GM10847 (cell line): ENCODE results near the gene SRRM2.

Experiments used
- POLR2A ChIP-seq: IDR thresholded peaks from 2 replicates; pipeline ENCODE4 v1.6.1; 2011; ENCODE audit not compliant: insufficient read length; ENCODE audit errors: extremely low read depth

SRRM2 gene

DNA sequence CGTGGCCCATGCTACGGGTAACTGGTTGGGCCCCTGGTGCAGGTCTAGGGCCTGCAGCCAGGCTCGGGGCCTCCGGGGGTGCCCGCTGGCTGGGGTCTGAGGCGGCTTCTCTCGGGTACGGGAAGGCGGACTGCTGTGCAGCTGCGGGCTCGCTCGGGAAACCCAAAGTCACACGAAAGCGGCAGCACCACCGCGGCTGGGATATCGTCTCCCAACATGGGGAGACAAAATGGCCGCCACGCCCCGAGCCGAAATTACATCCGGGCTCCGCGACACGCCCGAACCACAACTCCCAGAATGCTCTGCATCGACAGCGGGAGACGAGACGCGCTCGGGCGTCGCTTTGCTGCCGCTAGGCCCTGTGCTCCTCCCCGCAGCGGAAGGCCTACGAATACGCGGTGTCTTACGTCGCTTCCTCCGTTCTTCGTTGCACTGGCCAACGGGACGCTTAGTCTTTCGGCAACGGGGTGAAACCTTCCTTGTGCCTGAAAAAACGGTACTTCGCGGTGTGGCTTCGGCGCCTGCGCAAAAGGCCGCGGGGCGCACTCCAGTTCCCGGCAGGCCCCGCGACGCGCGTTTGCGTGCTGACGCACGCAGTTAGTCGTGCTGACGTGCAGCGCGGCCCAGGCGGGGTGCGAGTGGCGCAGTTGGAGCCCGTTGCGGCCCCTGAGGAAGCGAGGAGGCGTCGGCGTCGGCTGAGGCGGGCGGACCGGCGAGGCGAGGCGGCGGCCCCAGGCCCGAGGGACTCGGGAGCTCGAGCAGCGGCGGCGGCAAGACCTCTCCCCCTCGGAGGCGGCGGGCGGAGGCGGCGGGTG lies at the start of gene SRRM2:
Gene SRRM2, plus strand, starts transcription at position 604 of the 815 bp plus-strand sequence. CDS start 3,727 bp downstream, outside the sequence.
- TF ChIP-seq POLR2A, result peak; percentile 86

DNA sequence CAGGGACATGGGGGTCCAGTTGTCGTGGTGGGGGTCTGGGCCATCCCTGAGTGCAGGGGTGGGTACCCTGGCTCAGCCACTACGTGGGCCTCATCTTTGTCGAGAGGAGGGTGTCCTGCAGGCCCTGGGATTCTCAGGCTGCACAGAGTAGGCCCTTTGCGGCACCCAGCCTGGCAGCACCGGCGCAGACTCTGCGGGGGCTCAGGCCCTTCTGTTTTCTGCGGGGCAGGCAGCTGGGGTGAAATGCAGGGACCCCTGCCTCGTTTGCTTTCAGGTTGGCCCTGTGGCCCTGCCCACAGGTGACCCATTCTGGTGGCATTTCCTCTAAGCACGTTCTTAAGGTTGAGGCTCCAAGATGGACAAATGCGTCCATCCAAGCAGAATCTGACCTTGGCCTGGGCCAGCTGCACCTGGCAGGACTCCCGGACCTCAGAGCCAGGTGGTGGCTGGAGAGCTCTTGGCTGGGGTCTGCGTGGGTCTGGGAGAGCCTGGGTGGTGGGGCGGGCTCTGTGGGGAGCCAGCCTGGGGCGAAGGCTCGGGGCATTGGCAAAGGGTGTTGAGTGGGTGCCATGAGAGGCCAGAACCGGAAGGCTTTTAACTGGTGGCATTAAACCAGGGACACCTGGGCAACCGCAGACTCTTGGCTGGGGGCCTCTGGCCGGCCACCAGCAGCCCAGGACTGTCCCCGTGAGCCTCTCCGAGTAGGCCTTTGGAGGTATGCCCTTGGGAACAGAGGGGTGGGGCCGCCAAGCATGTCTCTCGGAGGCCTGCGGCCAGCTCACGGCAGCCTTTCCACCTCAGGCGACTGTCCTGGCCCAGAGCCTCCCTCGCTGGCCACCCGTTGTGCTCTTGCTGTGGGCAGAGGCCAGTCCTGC lies 49.3 kb upstream of the SRRM2 start:
- no peak for TF ChIP-seq POLR2A

GRCh38 chr16:2704166-2704982 lies 48.1 kb upstream of the SRRM2 start:
- no peak for TF ChIP-seq POLR2A

GRCh38 chr16:2704983-2705275 lies 47.5 kb upstream of the SRRM2 start:
- TF ChIP-seq POLR2A, result no peak

DNA sequence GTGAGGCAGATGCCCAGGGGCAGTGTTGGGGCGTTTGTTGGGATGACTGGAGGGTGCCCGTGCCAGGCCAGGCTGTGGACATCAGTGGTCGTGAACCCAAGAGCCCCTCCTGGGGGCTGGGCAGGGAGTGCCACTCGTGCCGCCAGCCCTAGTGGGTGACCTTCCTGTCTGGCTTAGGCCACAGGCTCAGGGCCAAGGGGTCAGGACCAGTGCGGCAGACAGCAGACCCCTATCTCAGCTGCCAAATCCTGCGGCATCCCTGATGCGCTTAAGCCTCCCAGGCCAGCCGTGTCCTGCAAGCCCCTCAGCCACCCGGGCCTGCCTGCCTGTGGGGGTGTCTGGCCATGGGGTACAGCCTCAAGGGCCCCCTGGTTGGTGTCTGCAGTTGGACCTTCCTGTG lies 47.1 kb upstream of the SRRM2 start:
- TF ChIP-seq POLR2A, result no peak

GRCh38 chr16:2706085-2706484 lies 46.4 kb upstream of the SRRM2 start:
- no peak for TF ChIP-seq POLR2A

GRCh38 chr16:2706611-2707311 lies 45.7 kb upstream of the SRRM2 start:
- no peak for TF ChIP-seq POLR2A

DNA sequence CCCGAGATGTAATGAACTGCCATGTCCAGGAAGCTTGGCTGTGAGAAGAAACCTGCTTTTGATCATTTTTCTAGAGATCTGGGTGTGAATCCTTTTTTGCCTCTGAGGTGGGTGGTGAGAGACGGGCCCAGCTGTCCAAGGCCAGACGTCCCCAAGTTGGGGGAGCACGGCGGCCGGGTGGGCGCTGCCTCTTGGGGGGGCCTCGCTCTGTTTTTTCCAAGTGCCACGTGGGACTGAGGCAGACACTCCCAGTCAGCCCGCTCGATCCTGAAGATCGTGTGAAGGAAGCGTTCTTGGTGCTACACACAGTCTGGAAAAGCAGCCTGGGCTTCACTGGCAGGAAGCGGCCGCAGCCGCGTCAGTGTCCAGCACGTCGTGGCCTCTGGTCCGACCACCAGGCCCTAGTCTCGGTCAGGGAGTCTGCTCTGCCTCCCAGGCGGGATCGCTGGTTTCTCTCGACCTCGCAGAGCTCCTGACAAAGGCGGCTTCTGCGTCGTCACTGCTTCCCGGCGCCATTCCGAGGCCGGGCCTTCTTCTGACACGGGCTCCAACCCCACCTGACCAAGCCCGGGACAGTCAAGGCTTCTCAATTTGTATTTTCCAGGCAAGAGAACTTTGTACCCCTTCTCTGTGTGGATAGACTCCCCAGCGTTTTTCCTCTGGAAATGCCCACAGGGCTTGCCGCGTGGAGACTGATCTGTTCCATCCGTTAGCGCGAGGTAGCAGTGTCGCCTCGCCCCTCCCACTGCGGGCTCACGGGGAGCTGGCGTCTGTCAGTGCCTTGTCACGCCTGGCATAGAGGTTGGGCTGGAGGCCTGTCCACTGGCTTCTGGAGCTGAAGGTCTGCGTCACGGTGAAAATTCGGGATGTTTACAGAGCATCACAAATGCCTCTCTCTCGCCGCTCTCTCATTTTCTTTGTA lies 44.8 kb upstream of the SRRM2 start:
- no peak for TF ChIP-seq POLR2A

DNA sequence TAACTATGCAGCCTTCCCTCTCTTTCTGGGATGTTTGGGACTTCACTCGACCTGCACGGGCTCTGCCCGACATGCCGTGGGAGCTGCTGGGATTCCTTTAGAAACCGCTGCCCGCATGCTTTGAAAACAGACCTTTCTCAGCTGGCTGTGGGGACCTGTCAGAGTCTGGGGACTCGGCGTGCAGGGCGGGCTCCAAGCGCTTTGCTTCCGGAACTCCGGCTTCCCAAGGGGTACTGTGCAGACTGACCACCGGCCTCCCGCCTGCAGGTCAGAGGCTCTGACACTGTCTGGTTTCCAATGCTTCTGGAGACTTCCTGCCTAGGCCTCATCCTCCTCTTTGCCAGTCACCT lies 44.2 kb upstream of the SRRM2 start:
- no peak for TF ChIP-seq POLR2A

DNA sequence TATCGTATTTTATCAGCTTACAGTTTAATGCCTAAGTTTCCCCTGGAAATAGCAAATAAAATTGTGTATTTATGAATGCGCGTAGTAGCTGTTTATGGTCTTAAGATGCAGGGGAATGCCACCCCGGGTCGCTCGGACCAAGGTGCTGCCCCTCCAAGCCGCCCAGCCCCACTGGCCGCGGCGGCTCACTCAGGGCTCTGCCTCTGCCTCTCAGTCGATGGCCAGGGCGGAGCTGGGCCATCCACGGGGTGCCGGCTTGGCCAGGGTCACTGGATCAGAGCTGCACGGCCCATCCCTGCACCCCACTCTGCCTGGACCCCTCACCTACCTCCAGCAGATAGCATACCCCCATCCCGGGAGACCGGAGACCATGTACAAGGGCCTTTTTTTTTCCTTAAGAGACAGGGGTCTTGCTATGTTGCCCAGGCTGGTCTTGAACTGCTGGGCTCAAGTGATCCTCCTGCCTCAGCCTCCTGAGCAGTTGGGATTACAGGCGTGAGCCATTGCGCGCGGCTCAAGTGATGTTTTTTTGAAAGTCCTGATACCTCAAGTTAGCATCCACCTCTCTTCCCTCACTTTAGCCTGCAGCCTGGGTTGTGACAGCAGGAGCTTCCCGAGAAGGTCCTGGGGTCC lies 43.4 kb upstream of the SRRM2 start:
- TF ChIP-seq POLR2A, result no peak

- TF ChIP-seq POLR2A, result no peak
These were observed 42.9 kb upstream of the SRRM2 start for GRCh38 chr16:2709588-2709984.

DNA sequence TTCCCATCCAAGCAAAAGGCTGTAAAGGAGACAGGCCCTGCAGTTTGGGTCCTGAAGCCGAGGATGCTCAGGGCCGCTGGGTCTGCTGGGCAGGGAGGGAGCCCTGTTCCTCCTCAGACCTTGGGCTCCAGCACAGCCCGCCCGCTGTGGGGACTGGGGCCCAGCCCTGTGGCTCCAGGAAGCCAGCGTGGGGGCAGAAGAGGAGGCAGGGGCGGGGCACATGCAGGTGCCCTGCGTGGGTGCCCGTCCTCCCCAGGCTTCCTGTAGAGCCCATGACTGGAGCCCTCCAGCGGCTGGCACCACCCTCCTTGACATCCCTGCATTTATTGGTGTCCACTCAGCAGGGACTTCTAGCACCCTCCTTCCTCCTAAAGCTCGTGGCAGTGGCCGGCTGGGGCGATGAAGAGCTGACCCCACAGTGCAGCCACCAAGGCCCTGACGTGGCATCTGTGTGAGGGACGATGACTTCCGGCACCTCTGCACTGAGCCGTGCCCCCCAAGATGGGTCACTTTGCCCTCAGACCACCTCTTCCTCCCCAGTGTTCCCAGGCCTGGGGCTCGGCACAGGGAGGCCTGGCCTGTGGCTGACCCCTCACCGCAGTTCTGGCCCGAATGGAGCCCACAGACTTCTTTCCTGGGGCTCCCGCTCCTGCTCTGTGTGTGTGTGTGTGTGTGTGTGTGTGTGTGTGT lies 42.3 kb upstream of the SRRM2 start:
- TF ChIP-seq POLR2A, result no peak

GRCh38 chr16:2710711-2711231 lies 41.7 kb upstream of the SRRM2 start:
- no peak for TF ChIP-seq POLR2A
